Cortex of kidney (tissue), 1 donor: Measurements from ENCODE around the gene PCDH10.
"Not testable (repeated sequence)": the region's sequence is repeated elsewhere in the genome, so short reads cannot be mapped to it uniquely, and the experiment has no call there.

Experiments
- DNase-seq: peaks from one replicate; lab custom pipeline; 2025; lab: John Stamatoyannopoulos, UW

Gene PCDH10

DNA sequence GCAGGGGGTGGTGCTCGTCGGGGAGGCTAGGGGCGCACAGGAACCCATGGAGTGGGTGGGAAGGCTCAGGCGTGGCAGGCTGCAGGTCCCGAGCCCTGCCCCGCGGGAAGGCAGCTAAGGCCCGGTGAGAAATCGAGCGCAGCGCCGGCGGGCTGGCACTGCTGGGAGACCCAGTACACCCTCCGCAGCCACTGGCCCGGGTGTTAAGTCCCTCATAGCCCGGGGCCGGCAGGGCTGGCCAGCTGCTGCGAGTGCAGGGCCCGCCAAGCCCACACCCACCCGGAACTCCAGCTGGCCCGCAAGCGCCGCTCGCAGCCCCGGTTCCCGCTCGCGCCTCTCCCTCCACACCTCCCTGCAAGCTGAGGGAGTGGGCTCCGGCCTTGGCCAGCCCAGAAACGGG, 91.4 kb downstream of the PCDH10 start:
- not testable (repeated sequence) for DNase-seq
